CD4-positive, alpha-beta T cell treated with Interleukin-6 at 100 ng/mL for 8 hours (primary cell): ENCODE results near the gene NAP1L5.

ENCODE experiments used
- DNase-seq: peaks from one replicate; pipeline ENCODE4 v3.0.0-alpha.2; 2020; ENCODE audit warnings: mixed read lengths, low spot score

Gene NAP1L5

DNA sequence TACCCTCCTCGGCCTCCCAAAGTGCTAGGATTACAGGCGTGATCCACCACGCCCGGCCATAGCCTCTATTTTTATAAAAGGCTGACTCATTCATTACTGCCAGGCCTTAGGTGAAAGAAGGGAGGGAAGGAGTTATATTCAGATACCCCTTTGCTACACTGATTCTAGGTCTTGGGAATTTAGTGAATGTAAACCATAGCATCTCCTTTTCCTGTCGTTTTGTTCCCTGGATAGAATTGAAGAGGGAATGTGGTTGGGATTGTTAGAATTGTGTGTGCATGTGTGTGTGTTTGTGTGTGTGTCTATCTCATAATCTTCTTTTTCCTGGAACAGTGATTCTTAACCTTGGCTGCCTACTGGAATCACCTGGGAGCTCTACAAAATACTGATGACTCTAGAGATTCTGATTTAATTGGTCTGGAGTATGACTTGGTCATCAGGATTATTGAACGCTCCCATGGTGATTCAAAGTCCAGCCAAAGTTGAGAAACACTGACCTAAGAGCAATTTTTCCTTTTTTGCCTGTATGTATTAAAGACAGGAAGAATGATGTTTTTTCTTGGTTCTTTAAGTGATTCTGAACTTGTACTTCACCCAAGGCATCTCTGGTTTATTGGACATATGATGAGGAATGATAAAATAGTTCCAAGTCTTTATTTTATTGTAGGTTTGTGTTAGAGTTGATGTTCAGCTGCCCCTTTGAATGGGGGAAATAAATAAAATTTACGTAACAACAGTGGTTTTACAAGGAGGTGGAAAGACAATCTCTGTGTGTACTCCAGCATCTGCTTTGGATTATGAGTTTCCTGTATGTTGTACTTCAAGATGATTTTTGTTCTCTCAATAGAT lies 37.0 kb downstream of the NAP1L5 start:
- no peak for DNase-seq

DNA sequence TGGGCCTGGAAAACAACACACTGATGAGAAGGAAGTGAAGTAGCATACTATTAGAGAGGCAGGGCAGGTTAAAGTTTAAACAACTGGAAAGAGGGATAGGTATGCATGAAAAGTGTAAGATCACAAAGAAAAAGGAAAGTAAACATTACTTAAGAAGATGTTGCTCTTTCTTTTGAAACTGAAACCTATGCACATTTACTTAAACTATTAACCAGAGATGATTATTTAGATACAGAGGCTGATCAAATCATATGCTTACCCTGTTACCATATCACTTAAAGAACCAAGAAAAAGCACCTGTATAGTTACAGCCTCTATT lies 37.8 kb downstream of the NAP1L5 start:
- DNase-seq = no peak

DNA sequence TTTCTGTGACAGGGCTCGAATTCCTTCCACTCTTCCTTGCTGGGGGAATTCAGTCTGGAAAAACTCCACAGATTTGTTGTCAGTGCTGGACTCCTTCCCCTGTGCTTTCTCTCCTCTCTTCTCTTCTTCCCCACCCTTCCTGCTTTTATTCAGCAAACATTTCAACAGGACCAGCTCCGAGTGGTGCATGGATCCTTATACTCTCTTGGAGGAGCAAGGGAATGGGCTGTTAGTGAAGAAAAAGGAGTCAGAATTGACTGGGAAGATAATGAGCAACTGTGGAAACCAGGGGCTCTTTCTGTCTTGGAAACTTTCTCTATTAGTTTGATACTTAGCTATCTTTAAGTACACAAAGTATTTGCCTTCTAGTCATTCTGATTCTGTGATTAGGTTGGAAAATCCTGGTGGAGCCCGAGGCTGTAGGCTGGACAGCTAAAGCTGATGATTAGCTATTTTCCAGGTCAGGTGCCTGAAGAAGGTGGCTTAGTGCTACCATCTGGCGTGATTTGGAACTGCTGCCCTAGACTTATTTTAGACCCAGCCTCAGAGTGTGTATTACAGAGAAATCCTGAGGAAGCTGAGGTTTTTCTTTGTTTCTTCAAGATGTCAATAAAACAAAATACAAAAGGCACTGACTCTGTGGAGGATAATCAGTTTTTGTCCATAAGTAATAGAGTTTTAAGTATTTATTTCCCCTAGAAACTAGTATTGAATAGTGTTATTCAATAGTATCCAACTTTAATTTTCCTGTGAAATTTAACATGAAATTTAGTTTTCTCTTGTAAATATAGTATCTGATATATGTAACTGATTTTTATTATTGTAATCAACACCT lies 38.4 kb downstream of the NAP1L5 start:
- peak; percentile 27 for DNase-seq

DNA sequence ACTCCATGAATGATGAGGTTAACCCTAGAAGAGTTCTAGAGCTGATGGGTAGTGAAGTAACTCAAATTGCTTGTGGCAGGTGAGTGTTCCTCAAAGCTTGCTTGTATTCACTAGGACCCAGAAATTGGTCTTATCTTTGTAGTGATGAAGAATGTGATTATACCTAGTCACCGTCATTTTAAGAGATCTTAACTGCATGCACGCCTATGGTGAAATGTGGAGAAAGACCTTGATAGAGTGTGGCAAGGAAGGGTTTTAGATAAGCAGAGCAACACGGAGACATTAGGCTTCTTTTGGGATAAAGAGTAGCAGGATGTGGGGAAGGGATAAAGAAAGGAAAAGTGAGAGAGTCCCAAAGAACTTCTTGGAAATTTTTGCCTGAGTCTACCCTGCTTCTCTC lies 42.4 kb downstream of the NAP1L5 start:
- DNase-seq = no peak

DNA sequence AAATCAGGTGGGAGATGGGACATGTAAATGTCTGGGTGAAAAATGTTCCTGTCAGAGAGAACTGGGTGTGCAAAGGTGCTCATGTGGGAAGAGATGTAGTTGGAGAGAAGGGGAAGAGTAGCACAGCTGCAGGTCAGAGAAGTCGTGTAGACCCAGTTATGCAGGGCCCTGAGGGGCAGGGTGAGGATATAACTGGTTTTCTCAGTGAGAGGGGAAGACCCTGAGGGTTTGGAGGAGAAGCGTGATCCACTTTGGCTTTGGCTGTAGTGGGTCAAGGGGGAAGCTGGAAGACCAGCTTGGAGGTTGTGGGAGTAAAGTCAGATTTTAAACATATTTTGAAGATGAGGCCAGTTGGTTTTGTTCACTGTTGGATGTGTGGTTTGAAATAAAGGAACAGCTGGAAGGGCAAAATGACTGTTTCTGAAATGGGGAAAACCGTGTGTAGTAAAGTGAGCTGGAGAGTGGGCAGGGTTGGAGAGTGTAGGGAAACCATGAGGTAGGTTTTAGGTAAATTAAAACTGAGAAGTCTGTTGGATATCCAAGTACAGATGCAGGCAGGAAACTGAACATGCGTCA lies 44.2 kb downstream of the NAP1L5 start:
- no peak for DNase-seq

DNA sequence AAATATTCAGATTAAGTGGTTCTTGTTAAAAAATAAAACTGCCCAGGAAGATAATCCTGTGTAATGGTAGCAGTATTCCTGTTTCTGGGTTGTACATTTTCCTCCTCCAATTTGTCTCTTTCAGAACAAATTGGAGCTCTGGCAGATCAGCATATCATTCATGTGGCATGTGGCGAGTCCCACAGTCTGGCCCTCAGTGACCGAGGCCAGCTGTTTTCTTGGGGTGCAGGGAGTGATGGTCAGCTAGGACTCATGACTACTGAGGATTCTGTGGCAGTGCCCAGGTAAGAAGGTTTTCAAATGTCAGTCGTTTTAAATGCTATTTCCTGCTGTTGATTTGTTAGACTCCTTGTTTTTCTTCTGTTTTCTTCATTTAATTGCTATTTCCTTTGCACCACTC lies 47.9 kb downstream of the NAP1L5 start:
- no peak for DNase-seq

DNA sequence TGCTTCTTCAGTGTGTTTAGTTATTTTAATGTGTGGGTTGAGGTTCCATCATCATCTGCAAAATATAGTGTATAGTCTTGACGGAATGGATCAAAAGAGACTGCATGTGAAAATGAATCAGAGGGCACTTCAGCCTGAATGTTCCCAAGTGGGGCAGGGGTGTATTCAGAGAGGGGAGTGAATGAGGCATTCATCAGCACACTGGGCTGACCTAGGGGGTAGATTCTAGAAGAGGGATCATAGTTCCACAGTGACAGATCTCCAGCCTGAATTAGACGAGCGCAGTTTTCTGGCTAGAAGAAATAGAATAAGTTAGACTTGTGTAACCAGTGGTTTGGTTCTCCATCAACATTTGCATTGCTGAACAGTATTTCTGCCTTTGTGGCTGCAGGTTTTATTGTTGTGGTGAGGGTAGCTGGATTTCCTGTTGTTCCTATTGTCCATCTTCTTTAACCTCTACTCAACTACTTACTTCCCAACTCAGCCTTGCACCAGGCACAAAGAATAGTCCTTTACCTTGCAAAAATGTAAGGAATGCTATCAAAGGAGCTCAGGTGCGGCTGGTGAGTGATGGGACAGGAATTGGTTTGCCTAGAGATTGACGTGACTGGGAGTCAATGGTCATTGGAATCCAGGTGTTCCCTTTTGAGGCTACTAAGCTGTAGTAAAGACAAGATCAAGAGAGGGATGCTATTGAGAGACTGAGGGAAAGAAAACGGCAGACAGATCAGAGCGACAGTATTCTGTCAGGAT lies 50.9 kb downstream of the NAP1L5 start:
- no peak for DNase-seq

DNA sequence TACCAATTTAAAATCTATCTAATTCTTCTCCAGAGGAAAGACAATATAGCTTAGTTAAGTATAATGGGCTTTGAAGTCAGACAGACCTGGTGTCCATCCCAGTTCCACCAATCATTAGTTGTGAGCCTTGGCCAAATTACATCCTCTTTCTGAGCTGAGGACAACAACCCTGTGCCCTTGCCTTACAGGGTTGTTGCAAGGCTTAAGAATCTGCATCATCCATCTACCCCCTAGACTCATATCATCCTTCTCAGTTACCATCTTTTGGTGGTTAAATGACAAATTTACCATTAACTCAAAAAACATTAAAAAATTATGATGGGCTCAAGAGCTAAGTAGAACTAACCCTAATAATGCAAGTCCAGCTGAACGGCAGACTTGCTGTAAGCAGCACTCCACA lies 51.6 kb downstream of the NAP1L5 start:
- DNase-seq = no peak
